Stimulated activated CD8-positive, alpha-beta memory T cell treated with anti-CD3 and anti-CD28 coated beads, Interleukin-7, amount 100 ng/mL, for 24 hours (primary cell): ENCODE results near the gene PATL1.
"Not testable (repeated sequence)": the region's sequence is repeated elsewhere in the genome, so short reads cannot be mapped to it uniquely, and the experiment has no call there.

Experiments
- DNase-seq: peaks from one replicate; pipeline ENCODE4 v3.0.0-alpha.2; 2020; ENCODE audit warnings: low read depth

PATL1 gene

GRCh38 chr11:59668950-59669610, at the start of gene PATL1:
Gene PATL1 (minus strand): TSS chr11:59669037. CDS start chr11:59668895, 142 bp downstream.
- peak; percentile 97 for DNase-seq

GRCh38 chr11:59716051-59716450, 47.2 kb upstream of the PATL1 start:
- no peak for DNase-seq

DNA sequence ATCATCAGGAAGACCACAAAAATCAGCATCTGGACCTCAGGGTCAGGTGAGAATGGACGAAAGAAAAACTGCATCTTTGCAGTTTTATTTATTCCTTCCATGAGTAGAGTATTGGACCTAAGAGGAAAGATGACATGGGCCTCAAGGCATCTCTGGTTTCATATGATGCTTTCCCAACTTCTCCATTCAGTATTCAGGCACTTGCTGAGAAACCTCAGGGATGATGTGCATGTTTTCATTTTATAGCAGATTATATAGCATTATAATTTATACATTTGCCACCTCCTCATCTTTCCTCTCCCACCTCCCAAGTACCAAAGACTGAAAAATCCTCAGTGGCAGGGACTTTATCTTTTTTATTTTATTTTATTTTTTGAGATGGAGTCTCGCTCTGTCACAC, 44.9 kb upstream of the PATL1 start, which contains the start of gene OR10V1:
Gene OR10V1, minus strand, starts transcription at position 101 of the 400 bp plus-strand sequence. Its CDS starts 0 bp downstream, at position 101.
- DNase-seq = no peak

GRCh38 chr11:59710136-59710847, 41.5 kb upstream of the PATL1 start:
- DNase-seq = no peak

GRCh38 chr11:59708537-59708936, 39.7 kb upstream of the PATL1 start:
- no peak for DNase-seq

DNA sequence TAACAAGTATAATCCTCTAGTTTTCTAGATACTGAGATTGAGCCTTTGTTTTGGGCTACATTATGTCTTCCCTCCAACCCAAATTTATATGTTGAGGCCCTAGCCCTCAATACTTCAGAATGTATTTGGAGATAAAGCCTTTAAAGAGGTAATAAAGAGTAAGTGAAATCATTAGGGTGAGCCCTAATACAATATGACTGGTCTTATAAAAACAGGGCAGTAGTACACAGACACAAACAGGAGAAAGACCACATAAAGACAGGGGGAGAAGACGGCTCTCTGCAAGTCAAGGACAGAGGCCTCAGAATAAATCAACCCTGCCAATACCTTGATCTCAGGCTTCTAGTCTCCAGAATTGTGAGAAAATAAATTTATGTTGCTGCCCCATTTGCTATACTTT, 38.5 kb upstream of the PATL1 start:
- DNase-seq = no peak

DNA sequence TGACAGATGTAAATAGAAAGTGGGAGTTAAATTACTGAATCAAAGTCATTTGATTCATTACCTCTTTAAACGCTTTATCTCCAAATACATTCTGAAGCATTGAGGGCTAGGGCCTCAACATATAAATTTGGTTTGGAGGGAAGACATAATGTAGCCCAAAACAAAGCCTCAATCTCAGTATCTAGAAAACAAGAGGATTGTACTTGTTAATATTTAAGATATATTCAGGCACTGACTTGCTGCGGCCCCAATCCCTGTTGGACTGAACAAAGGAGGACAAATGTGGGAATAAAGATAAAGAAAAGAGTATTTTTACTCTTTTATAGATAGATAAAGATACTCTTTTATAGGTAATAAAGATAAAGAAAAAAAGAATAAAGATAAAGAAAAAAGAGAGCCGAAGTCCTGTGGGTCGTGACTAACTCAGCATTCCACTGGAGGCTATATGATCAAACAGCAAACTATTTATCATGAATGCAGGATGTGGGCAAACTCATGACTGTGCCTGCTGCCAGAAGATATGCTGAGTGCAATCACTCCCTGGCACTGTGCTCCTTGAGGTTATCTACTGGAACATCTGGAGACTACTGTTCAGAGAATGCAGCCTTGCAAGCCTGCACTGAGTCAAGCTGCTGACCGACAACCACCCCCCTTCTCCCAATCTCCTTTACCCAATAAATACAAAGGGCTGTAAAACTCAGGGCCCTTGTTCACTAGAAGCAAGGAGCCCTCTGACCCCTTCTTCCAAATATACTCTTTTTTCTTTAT, 37.9 kb upstream of the PATL1 start:
- DNase-seq = no peak

DNA sequence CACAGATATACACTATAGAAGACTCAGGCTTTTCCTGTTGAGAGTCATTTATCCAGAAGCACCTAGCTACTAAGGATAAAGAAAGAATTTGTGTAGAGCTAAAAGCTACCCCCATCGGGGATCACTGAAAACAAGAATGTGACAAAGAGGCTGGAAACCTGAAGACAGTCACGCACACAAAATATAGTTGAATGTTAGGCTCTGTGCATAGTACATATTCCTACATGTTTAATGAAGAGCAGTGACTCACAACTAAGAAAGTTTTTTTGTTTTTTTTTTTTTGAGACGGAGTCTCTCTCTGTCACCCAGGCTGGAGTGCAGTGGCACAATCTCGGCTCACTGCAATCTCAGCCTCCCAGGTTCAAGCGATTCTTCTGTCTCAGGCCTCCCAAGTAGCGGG, 36.5 kb upstream of the PATL1 start:
- DNase-seq = no peak

GRCh38 chr11:59703515-59703914, 34.7 kb upstream of the PATL1 start:
- not testable (repeated sequence) for DNase-seq

GRCh38 chr11:59700157-59700556, 31.3 kb upstream of the PATL1 start:
- DNase-seq = not testable (repeated sequence)

DNA sequence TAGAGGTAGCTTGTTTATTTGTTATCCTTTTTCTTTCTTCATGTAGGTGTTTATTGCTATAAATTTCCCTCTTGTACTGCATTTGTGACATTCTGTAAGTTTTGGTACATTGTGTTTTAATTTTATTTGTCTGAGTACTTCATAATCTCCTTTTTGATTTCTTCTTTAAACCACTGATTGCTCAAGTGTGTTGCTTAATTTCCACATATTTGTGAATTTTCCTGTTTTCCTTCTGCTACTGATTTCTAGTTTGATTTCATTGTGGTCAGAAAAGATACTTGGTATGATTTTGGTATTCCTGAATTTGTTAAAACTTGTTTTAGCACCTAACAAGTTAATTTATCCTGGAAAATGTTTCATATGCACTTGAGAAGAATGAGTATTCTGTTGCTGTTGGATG, 29.7 kb upstream of the PATL1 start:
- DNase-seq = no peak

DNA sequence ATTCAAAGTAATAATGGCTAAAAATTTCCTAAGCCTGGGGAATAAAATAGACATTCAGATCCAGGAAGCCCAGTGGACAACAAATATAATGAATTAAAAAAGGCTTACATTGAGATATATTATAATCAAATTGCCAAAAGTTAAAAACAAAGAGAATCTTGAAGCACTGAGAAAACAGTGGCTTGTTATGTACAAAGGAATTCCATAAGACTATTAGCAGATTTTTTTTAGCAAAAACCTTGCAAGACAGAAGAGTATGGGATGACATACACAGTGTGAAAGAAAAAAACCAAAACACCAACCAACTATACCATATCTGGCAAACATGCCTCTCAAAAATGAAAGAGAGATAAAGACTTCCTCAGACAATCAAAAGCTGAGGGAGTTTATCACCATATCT, 24.1 kb upstream of the PATL1 start:
- DNase-seq = no peak

- no peak for DNase-seq
Measured at GRCh38 chr11:59691156-59691555, 22.3 kb upstream of the PATL1 start.

GRCh38 chr11:59689015-59689414, 20.2 kb upstream of the PATL1 start:
- no peak for DNase-seq

DNA sequence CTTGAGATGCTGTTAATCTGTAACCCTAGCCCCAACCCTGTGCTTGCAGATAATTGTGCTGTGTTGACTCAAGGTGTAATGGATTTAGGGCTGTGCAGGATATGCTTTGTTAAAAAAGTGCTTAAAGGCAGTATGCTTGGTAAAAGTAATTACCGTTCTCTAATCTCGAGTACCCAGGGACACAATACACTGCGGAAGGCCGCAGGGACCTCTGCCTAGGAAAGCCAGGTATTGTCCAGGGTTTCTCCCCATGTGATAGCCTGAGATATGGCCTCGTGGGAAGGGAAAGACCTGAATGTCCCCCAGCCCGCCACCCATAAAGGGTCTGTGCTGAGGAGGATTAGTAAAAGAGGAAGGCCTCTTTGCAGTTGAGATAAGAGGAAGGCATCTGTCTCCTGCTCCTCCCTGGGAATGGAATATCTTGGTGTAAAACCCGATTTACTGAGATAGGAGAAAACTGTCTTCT, 12.5 kb upstream of the PATL1 start:
- DNase-seq = not testable (repeated sequence)

- no peak for DNase-seq
Measured at GRCh38 chr11:59680287-59681154, 11.7 kb upstream of the PATL1 start.

DNA sequence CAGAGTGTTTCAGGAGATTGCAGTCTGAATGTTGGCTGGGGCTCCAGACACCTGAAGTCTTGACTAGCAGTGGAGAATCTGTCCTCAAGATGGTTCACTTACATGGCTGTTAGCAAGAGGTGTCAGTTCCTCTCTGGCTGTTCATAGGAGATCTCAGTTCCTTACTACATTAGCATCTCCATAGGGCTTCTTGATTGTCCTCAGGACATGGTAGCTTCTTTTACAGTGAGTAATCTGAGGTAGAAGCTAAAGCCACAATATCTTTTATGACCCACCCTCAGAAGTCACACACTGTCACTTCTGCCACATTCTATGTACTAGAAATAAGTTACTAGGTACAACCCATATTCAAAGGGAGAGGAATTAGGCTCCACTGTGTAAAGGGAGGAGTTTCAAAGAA, 10.5 kb upstream of the PATL1 start:
- DNase-seq = no peak

DNA sequence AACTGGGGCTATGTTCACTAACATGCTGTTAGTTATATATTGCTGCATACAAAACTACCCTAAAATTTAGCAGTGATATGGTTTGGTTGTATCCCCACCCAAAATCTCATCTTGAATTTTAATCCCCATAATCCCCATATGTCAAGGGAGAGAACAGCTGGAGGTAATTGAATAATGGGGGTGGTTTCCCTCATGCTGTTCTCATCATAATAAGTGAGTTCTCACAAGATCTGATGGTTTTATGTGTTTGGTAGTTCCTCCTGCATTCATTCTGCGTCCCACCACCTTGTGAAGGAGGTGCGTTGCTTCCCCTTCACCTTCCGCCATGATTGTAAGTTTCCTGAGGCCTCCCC, 10.0 kb upstream of the PATL1 start:
- no peak for DNase-seq

DNA sequence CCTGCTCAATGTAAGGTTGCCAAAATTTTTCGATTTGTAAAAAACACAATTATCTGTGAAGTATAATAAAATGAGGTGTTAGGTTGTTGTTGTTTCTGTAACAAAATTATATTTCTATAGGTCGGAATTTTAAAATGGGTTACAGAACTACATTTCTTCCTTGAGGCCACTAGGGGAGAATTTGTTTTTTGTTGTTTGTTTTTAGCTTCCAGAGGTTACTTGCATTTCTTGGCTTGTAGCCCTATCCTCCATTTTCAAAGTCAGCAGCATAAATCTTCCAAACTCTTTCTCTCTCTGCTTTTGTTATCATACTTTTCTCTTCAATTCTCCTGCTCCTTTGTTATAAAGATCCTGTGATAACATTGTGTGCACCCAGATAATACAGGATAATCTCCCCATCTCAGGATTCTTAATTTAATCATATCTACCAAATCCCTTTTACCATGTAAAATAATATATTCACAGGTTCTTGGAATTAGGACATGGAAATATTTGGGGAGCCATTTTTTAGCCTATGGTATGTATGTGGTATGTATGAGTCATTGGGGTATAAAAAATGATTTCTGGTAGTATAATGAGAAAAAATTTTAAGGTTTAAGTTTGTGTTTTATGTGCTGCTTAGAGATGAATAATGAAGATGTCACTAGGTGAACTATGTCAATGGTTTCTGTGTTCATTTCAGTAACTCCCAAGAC, 9.4 kb upstream of the PATL1 start:
- no peak for DNase-seq

- no peak for DNase-seq
Measured at GRCh38 chr11:59676205-59676604, 7.4 kb upstream of the PATL1 start.

DNA sequence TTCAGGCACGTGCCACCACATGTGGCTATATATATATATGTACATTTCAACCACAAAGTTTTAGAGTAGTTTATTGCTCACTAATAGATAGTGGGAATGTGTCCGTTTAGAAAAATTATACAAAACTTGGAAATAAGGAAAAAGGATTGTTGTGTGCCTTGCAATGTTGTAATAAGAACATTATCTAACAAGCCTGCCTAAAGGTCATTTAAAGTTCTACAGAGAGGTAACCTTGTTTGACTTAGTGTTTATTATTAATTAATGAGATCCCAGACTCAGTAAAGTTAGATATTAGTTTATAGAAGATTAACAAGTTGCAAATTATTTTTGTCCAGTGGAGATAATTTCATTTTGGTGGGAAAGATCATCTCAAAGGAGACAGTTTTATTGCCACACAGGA, 5.5 kb upstream of the PATL1 start:
- DNase-seq = no peak
